COLO829 (cell line): Measurements from ENCODE around the gene CACNA1D.

ENCODE experiments used
- DNase-seq: peaks from one replicate; pipeline ENCODE4 v3.0.0; 2012; ENCODE audit warnings: low spot score

Gene CACNA1D

DNA sequence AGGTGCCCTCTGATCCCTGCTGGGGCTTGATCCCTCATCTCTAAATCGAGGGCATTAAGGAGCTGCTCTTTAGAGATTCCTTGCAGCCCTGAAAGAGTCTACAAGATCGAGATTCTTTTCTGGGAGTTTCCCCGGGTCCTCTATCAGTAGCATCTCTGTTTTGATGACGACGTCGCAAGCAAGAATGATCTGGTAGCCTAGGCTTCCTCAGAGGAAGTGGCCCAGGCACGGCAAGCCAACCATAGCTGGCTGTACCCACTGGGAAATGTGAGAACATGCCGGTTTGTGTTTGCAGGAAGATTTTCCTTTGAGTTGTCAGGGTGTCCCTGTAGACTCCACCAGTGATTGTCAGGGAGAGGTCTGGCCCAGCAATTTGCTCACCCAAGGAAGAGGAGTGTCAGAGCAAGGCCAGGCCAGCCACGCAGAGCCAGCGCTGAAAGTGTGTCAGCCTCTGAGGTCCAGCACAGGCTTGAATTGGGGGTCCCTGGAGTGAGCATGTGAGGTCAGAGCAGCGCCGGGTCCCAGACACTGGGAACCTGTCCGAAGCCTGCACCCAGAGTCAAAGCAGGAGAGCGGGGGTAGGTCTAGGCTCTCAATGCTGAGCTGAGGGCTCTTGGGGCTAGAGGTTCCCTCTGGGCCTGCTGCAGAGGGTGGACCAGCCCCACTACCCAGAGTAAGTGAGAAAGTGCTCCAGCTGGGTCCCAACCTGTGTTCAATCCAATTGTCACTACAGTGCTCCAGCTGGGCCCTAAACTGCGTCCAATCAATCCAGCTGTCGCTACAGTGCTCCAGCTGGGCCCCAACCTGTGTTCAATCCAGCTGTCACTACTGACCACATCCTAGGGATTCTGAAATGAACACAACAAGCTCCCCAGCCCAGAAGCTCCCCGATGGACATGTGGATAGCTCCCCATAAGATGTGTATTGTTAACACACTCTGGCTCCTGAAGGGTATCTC is 256.1 kb downstream of the CACNA1D start:
- DNase-seq = no peak

DNA sequence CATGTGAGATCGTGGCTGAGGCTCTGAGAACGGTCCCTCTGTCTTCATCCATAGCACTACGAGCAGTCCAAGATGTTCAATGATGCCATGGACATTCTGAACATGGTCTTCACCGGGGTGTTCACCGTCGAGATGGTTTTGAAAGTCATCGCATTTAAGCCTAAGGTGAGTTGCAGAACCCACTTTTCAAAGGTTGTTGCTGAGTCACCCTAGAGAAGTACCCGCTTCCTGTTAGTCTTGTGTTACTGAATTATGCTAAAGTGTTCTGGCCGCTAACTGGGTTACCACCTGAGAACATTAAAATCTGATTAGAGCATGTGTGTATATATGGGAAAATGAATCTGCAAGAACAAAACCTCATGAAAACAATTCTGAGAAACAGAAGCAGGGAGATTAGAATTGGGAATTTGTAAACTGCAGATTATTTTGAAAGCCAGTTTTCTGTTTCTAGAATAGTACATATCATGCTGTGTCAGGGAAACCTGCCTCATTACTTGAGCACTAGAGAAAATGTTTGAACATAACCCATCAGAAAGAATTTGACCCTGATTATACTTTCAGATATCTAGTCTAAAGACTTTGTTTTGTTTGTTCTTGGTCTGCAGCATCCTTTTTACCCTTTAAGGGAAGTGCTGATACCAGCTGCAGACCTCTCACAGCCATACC is 259.2 kb downstream of the CACNA1D start:
- no peak for DNase-seq

DNA sequence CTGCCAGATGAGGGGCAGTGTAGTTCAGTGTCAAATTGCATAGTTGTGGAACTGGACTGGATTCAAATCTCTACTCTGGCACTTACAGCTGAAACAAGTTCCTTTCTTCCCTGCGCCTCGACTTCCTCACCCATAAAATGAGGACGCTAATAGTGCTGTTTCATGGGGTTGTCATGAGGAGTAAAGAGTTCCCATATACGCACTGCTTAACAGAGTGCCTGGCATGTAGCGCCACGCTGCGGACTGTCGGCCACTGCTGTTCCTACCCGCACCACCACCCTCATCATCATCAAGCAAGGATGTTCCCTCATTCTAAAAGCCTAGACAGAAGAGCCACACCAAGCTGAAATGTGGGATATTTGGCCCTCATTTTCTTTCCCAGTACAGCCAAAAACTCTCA is 259.9 kb downstream of the CACNA1D start:
- no peak for DNase-seq

DNA sequence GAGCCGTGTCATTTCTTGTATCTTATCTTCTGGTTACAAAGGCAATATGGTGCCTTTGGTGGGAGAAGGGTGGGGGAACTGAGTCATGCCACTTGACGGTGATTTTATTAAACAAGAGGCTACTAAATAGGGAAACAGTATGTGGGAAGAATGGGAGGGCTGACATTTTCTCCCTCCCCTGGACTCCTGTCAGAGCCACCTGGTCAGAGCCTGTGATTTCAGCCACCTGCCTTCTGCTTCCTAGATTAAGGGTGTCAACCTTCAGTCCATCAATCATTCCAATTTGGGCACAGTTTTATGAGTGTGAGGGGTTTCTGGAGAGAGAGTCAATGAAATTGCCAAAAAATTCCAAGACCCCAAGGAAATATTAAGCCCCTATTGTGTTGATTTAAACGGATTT is 264.4 kb downstream of the CACNA1D start:
- no peak for DNase-seq

DNA sequence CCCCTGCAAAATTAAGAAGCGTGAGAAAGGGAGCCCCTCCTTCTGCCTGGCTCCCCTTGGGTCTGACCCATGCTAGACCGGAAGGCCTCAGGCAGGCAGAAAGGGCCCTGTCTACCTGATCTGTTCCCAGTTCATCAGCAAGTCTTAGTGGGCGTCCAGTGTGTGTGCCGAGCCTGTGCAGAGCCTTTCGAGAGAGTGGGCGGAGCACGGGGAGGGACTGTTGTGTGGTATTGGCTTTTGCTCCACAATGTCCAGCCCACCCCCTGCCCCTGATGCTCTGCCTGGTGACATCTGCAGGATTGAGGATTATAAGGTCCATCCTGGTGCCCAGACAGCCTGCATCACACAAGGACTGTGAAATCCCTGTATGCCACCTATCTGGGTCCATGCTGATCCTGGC is 268.9 kb downstream of the CACNA1D start:
- DNase-seq = no peak

DNA sequence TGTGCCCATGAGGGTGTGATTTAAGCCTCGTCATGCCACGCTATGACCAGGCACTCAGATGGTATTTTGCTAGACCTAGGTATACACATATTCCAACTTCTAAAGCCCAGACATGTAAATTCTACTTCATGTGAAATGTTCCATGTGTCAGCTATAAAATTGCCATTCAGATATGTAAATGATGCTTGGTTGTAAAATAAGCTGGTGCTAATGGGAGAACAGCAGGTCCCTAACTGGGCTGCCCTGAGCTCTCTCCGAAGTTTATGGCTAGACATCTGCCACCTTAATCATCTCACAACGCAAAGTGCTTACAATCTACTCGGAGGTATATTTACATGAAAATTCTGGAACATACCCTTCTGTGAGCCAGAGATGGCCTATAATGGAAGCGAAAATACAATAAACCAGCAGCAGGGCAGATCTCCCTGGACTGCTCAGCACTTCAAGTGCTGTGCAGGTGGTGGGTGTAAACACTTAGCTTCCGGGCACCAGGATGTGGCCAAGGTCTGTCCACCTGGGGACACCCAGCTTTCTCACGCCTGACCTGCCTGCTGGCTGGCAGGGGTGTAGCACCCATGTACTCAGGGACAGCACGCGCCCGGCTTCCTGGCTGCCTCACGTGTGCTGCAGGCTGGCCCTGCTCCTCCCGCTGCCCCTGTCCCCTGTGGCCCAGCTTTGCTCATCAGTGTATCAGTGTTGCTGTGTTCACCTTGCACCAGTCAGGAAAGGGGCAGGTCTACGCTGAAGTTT is 269.8 kb downstream of the CACNA1D start:
- DNase-seq = no peak

DNA sequence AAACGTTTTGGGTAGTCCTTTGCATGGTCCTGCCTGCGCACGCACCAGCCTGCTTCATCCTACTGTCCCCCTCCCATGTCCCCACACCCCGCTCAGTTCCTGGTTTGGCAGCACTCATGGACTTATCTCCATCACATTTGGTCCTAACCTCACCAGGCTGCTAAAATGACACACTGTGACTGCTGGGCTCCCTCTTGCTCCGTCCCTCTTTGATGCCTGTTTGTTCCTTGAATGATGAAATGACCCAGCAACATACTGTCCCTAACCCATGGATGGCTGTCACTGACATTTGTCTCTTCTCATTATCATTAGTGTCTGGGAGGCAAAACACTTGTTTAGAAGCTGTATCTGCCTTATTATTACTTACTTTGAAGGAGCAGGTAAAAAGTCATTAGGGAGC is 271.3 kb downstream of the CACNA1D start:
- DNase-seq = no peak

DNA sequence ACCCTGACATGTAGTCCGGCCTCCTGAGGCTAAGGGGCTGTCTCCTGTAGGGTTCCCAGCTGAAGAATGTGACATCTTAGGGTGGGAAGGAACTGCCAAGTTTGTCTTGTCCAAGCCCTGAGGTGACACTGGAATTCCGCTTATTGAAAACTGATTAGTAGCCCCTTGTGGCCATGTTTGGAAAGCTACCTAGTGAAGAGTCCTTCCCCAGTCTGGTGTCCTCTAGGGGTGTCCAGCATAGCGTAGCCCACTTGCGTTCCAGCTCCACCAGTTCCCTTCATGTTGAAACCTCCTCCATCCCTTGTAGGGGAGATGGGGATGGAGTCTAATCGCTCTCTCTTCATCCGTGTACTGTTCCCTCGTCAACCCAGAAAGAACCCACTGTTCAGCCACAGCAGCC is 272.3 kb downstream of the CACNA1D start:
- no peak for DNase-seq

DNA sequence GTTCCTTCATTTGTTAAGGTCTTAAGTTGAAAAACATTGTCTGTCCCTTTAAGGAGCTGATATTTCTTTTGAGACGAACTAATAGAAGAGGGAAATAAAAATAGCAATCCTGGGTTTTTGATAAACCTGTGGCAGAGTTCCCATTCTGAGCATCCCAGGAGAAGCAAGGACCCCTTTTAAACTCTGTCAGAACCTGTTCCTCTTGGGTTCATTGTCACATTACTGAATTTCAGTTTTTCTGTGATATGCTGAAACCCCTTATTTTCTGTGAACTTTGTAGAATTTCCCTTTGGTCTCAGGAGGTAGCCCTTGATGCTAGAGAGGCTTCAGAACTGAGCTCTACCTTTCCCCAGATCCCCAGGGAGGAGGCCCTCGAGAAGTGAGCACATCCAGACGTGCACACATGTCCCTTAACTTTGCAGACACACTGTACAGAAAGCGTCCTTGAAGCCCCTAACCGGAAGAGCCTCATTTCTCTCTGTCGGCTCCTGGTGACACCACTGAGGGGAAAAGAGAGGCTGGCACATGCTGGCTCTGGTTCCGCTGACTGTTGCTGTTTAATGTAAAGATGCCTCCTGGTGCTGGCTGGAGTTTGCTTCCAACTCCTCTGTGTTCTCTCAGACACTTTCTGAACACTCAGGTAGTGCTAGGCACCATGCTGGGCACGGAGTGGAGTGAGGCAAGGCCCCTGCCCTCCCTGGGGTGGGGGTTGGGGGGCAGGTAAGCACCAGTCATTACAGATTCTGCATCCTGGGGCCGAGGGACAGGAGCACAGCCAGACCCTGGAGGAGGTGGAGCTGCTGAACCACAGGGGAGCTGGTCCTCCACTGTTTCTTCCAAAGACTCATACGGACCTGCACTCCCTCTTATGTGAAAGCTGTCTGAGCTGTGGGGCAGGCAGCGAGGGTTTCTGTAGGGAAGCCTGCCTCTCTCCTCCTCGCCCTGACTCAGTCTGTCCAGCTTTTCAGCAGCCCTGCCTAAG is 274.4 kb downstream of the CACNA1D start:
- no peak for DNase-seq

DNA sequence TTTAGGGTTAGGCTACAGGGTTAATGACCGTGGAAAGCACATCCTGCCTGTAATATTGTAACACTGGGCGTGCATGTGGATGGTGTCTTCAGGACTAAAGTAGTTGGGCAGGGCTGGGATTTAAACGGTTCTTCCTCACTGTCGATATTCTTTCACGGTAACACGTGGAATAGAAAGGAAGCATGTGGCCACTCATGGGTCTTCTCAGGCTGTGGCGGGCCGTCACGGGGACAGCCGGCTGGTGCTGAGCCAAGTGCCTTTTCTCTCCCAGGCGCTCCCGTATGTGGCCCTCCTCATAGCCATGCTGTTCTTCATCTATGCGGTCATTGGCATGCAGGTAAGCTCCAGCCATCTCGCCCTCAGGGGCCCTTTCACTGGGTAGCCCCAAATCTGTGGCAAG is 278.2 kb downstream of the CACNA1D start:
- no peak for DNase-seq

DNA sequence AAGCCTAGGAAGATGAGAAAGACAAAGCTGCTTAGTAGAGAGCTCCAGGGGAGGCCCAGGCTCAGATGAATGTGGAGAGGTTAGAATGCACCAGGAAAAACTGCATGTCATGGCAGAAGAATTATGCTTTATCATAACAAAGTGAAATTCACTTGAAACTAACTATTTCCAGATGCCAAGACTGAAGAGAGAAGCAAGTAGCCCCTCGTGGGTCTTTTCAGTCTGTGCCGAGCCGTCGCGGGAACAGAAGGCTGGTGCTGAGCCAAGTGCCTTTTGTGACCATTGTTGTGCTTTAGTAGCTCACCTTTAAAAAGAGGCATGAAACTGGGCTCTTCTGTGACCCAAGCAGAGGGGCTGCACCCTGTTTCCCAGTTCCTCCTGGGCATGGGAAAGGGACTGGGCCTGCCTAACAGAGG is 278.6 kb downstream of the CACNA1D start:
- no peak for DNase-seq

DNA sequence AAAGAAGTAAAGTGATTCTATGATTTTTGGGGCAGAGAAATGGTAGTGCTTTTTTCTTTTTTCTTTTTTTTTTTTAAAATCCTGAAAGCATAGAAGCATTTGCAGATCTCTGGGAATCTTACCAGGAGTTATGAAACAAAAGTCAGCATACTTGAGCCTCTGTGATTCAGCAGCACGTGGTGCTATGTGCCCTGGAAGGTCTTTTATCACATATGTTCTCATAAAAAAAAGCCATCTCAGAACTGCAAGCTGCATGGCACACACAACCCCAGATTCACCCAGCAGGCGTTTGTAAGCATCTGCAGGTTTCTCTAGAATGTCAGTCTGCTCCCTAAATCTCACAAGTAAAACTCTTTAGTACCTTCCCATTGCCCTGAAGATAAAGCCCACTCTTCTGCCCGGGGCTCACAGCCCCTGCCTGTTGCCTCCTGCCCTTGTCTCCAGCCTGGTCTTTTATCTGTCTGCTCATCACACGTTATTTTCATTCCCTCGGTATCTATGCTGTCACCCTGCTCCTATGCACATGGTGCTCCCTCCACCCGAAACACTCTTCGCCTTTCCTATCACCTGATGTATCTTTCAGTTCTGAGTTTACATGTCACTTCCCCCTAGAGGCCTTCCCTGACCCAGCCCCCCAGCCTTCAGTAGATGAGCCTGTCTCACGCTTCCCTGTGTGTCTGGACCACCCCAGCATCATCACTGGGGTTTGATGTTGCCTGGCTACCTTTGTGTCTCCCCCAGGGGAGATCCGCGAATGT is 279.4 kb downstream of the CACNA1D start:
- DNase-seq = peak; percentile 70

DNA sequence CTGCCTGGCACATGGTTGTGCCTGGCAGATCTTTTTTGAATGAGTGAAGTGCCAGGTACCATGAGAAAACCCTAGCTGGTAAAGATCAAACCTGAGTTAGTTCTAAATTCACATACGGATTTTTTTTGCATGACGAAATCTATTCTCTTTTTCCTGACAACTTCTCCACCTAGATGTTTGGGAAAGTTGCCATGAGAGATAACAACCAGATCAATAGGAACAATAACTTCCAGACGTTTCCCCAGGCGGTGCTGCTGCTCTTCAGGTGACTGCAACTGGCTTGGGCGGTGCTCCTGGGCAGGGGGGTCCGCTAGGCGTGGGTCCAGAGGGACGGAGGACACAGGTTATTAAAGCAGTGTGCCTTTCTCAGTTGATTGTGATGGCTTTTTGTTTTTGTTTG is 280.0 kb downstream of the CACNA1D start:
- DNase-seq = no peak

DNA sequence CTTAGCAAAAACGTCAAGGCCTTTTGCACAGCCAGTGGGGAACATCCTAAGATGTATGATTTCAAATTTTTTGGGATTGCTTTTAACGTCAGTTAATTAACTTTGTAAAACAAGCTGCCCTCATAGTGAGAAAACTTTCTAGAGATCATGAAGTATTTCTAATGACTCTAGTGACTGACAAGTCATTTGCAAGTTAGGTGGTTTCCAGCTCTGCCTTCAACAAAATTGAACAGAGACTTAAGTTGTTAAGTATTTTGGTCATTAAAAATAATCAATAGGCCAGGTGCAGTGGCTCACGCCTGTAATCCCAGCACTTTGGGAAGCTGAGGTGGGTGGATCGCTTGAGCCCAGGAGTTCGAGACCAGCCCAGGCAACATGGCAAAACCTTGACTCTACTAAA is 280.6 kb downstream of the CACNA1D start:
- no peak for DNase-seq

DNA sequence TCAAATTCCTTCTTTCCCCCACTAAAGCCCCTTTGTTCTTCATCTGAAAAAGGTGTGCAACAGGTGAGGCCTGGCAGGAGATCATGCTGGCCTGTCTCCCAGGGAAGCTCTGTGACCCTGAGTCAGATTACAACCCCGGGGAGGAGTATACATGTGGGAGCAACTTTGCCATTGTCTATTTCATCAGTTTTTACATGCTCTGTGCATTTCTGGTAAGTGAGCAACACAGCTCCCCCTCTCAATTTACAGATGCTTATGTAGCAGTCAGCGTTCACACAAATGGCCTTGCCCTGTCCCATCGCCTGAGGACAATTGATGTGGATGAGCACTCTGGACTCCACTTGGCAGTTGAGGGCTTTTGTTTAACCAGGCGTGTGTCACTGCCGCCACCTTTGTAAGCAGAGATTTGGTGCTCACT is 281.4 kb downstream of the CACNA1D start:
- DNase-seq = no peak

DNA sequence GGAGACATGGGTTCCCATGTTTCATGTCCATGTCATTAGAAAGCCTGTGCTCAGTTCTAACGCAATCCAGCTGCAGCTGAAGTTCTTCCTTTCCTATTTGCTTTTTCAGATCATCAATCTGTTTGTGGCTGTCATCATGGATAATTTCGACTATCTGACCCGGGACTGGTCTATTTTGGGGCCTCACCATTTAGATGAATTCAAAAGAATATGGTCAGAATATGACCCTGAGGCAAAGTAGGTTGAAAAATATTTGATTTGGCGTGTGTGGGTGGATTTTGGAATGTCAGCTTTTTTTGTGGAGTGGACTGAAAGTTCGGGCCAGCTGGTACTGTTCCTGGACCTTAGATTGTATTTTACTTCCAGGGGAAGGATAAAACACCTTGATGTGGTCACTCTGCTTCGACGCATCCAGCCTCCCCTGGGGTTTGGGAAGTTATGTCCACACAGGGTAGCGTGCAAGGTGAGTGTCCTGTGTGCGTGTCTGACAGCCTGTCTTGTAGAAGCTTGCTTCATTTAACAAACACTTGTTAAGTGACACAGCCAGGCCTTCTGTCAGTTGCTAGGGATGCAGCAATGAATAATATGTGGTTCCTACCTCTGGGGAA is 282.2 kb downstream of the CACNA1D start:
- peak; percentile 16 for DNase-seq

DNA sequence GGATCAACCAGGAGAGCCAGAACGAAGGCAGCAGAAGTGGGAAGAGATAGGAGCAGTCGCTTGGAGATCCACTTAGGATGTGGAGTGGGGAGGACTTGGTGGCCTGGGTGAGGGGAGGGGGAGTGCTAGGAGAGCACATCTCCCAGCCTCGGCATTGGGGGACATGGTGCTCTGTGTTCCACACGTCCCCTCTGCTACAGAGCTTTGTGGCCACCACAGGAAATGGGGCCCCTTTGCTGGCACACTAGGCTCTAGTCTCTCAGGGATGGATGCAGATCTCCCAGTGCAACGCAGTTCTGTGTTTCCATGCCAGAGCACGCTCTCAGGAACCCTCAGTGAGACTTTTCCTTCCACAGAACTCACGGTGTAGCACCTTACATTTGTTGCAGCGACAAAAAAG is 283.1 kb downstream of the CACNA1D start:
- no peak for DNase-seq

DNA sequence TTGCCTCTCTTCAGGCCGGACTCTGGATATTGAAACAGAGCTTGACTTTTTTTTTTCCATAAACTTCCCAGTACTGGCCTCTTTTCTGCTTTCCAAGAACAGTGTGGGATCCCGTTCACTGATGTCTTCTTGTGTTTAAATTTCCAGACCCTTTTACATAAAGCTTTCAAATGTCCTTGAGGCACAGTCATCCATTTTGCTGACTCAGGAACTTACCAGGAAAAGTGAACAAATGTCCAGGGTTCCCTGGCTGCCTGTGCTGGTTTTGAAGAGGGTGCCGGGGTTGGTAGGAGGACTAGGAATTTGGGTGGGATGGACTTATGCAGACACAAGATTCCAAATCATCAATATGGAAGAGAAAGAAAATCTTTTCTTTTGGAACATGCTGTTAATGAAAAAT is 283.7 kb downstream of the CACNA1D start:
- DNase-seq = no peak

DNA sequence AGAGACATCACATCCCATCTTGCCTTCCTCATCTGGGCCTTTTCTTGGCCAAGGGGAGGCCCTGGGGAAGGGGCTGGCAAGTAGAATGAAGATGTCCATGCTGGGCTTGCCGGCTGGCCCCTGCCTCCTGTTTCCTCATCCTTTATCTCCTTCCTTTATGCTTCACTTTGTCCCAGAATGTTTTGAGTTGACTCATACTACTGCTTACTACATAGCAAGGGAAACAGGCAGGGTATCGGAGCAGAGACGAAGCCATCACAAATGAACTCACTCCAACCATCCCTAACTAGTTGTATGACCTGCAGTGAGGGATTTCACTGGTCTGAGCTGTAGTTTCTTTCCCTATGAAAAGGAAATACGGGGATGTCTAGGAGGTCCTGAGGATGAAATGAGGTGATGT is 285.8 kb downstream of the CACNA1D start:
- DNase-seq = no peak

DNA sequence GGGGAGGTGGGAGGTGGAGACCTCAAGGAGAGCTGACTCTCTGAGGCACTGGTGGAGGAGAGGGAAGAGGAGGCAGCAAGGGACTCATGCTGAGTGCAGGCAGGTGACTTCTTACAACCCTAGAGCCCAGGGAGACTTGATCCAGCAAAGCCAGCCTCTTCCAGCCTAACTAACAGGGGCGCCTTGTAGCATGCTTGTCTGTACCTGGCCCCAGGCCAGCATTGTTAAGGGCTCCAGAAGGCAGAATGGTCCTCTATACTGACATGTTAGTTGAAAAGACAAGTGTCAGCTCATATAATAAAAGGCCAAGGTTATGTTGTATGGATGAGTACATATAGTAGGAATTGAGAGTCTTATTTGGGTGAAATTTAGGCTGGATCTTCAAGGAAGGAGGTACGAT is 286.4 kb downstream of the CACNA1D start:
- no peak for DNase-seq
